Effector memory CD8-positive, alpha-beta T cell (primary cell): ENCODE results near the gene PCIF1.
A peak's percentile ranks its signal among the peaks of the same experiment; 100 is the strongest.

ENCODE experiments used
- ATAC-seq: fragments of 150-1000 bp; cut with Tn5 transposase; replicated peaks from 2 replicates; pipeline ENCODE4 v1.10.0; 2021; ENCODE audit warnings: mild to moderate bottlenecking, moderate library complexity
- DNase-seq, 3 experiments: peaks; one replicate each; pipeline ENCODE4 v3.0.0; 2021
- H3K27ac Mint-ChIP-seq, 2 donors: one replicate each; pipeline ENCODE4 v1.8.0; 2022; ENCODE audit warnings: mild to moderate bottlenecking in 2 of 2, mixed read lengths in 2 of 2, moderate library complexity in 2 of 2
- H3K27me3 Mint-ChIP-seq, 2 donors: one replicate each; pipeline ENCODE4 v1.8.0; 2022; ENCODE audit warnings: mixed read lengths in 2 of 2
- H3K36me3 Mint-ChIP-seq: one replicate; pipeline ENCODE4 v1.8.0; 2022; ENCODE audit warnings: mild to moderate bottlenecking, moderate library complexity, mixed read lengths; ENCODE audit not compliant: insufficient read depth
- H3K4me1 Mint-ChIP-seq, 2 donors: one replicate each; pipeline ENCODE4 v1.8.0; 2022; ENCODE audit warnings: low read depth in 2 of 2, mixed read lengths in 2 of 2
- H3K4me3 Mint-ChIP-seq, 2 donors: one replicate each; pipeline ENCODE4 v1.8.0; 2022; ENCODE audit warnings: mild to moderate bottlenecking in 2 of 2, mixed read lengths in 2 of 2, moderate library complexity in 2 of 2
- H3K9me3 Mint-ChIP-seq, 2 donors: one replicate each; pipeline ENCODE4 v1.8.0; 2022; ENCODE audit warnings: mixed read lengths in 2 of 2
- total RNA-seq, 9 experiments: gene quantifications; one replicate each; lab custom pipeline; 2026; lab: John Stamatoyannopoulos, UW

PCIF1 gene
- total RNA-seq, result 19.1 to 67.5 (median 47.5) reads per million in 9 experiments

- DNase-seq (peak; percentile 99), ATAC-seq (peak; percentile 78)
- peak within 1 kb of the TSS; percentile 97 to 99 for H3K27ac Mint-ChIP-seq
- peaks cover 60% of the 10 kb centered on the region for H3K36me3 Mint-ChIP-seq
- H3K9me3 Mint-ChIP-seq, result no peaks in the 10 kb centered on the region
- H3K27me3 Mint-ChIP-seq, result no peaks in the 10 kb centered on the region
- peak within 1 kb of the TSS; percentile 98 to 99 for H3K4me3 Mint-ChIP-seq
- peaks cover 21 to 24% of the 10 kb centered on the region in 2 donors for H3K4me1 Mint-ChIP-seq
Measured at GRCh38 chr20:45934586-45935415, at the start of gene PCIF1. PCIF1 (plus strand) TSS chr20:45934683; CDS start chr20:45939000, 4,317 bp downstream.

- Mint-ChIP-seq H3K4me3 (no peak overlapping the region), H3K9me3 (no peaks in the 10 kb centered on the region), H3K27me3 (no peaks in the 10 kb centered on the region), H3K27ac (peak overlapping the region in 1 of 2 donors; percentile 35), H3K36me3 (peaks cover 21% of the 10 kb centered on the region), H3K4me1 (peaks cover 22 to 25% of the 10 kb centered on the region in 2 donors)
- ATAC-seq, result no peak
- no peak for DNase-seq
Measured at GRCh38 chr20:45886590-45887345, 47.7 kb upstream of the PCIF1 start.

- Mint-ChIP-seq H3K27me3 (no peaks in the 10 kb centered on the region), H3K36me3 (peaks cover 26% of the 10 kb centered on the region), H3K4me1 (peaks cover 23 to 26% of the 10 kb centered on the region in 2 donors), H3K9me3 (no peaks in the 10 kb centered on the region), H3K27ac (peak within 1 kb of the TSS in 1 of 2 donors; percentile 35), H3K4me3 (no peak within 1 kb of the TSS)
- DNase-seq (no peak), ATAC-seq (no peak)
Measured at GRCh38 chr20:45887346-45887715, 47.2 kb upstream of the PCIF1 start, which contains the start of gene SPATA25. SPATA25 (minus strand) TSS chr20:45887622; CDS start chr20:45887590, 32 bp downstream.

- DNase-seq, result no peak
Measured at GRCh38 chr20:45888681-45889080, 45.8 kb upstream of the PCIF1 start.

DNA sequence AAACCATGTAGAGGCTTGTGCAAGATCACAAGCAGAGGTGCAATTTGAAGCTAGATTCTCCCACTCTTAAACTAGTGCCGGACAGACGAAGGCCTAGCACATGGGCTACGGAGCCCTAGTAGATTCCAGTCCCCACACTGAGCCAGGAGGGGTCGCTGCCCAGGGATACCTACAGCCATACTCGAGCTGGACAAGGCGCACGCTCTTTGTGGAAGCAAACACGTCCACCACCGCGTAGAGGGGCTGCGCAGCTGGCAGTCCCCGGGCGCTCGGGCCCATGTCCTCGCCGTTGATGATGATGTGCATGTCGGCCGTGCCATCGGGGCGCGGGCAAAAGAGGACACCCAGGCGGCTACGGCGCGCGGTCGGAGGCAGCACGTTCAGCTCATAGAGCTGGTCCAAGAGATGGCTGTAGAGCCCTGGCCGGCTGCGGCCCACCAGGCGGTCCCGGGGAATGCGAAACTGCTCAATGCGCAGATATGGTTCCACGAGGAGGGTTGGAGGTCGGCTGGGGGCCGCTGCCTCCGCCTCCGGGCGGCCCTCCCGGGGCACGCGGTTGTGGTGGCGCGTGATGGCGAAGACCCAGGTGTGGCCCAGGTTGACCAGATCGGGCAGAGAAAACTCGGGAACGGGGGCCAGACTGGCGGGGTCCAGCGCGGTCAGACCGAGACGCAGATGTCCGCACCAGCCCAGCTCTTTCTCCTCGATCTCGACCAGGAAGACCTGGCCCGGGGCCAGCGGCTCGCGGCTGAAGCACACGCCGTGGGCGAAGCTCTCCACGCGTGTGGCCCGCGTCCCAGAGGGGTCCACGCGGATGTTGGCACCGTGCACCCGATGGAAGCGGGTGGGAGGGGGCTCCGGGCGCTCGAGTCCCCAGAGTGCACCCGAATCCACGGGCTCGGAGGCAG, 44.2 kb upstream of the PCIF1 start:
- Mint-ChIP-seq H3K27me3 (no peaks in the 10 kb centered on the region), H3K9me3 (no peaks in the 10 kb centered on the region), H3K4me1 (peaks cover 18 to 34% of the 10 kb centered on the region in 2 donors), H3K27ac (peak overlapping the region; percentile 79 to 92), H3K36me3 (peaks cover 28% of the 10 kb centered on the region), H3K4me3 (peak overlapping the region; percentile 92 to 94)
- peak in 1 of 3 experiments; percentile 21 for DNase-seq
- ATAC-seq, result no peak

More at GRCh38 chr20:45888681-45889080, 45.8 kb upstream of the PCIF1 start:
- no peak for ATAC-seq
- Mint-ChIP-seq H3K4me1 (peaks cover 21 to 31% of the 10 kb centered on the region in 2 donors), H3K4me3 (no peak overlapping the region), H3K36me3 (peaks cover 32% of the 10 kb centered on the region), H3K27me3 (no peaks in the 10 kb centered on the region), H3K27ac (no peak overlapping the region), H3K9me3 (no peaks in the 10 kb centered on the region)

- Mint-ChIP-seq H3K9me3 (no peaks in the 10 kb centered on the region), H3K4me3 (peak within 1 kb of the TSS; percentile 92 to 94), H3K27ac (peak within 1 kb of the TSS; percentile 79 to 92), H3K36me3 (peaks cover 28% of the 10 kb centered on the region), H3K27me3 (no peaks in the 10 kb centered on the region), H3K4me1 (peaks cover 18 to 34% of the 10 kb centered on the region in 2 donors)
- peak; percentile 68 to 75 (median 70) for DNase-seq
- peak; percentile 76 for ATAC-seq
Measured at GRCh38 chr20:45890985-45891983, 43.2 kb upstream of the PCIF1 start, which contains the start of the genes CTSA and NEURL2. CTSA (plus strand) TSS chr20:45891335; CDS start chr20:45891569, 234 bp downstream. NEURL2 (minus strand) TSS chr20:45891208; CDS start chr20:45890991, 217 bp downstream.

DNA sequence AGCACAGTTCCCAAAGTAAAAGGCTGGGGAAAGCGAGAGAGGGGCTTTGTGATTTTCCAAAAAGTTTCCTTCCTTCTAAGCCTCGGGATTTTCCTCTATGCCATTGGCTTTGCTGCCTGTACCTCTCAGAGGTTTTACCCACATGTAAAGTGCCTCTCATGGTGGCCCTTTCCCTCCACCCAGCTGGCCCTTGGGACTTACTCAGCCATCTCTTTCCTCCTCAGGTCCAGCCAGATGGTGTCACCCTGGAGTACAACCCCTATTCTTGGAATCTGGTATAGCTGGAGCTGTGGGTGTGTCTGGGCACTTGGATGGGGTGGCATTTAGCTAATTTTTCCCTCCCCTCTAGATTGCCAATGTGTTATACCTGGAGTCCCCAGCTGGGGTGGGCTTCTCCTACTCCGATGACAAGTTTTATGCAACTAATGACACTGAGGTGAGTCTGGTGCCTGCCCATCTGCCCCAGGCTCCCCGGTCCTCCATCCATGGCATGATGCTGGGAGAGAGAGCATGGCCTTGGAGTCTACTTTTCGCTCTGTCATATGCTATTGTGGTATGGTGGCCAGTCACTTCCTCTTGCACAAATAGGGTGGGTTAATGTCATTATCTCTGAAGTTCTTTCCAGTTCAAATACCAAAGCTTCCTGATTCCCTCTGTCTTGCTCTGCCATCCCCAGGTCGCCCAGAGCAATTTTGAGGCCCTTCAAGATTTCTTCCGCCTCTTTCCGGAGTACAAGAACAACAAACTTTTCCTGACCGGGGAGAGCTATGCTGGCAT, 42.2 kb upstream of the PCIF1 start:
- Mint-ChIP-seq H3K9me3 (no peaks in the 10 kb centered on the region), H3K36me3 (peaks cover 28% of the 10 kb centered on the region), H3K4me1 (peaks cover 18 to 34% of the 10 kb centered on the region in 2 donors), H3K4me3 (peak overlapping the region; percentile 92 to 94), H3K27ac (peak overlapping the region; percentile 79 to 92), H3K27me3 (no peaks in the 10 kb centered on the region)
- DNase-seq, result no peak
- no peak for ATAC-seq

DNA sequence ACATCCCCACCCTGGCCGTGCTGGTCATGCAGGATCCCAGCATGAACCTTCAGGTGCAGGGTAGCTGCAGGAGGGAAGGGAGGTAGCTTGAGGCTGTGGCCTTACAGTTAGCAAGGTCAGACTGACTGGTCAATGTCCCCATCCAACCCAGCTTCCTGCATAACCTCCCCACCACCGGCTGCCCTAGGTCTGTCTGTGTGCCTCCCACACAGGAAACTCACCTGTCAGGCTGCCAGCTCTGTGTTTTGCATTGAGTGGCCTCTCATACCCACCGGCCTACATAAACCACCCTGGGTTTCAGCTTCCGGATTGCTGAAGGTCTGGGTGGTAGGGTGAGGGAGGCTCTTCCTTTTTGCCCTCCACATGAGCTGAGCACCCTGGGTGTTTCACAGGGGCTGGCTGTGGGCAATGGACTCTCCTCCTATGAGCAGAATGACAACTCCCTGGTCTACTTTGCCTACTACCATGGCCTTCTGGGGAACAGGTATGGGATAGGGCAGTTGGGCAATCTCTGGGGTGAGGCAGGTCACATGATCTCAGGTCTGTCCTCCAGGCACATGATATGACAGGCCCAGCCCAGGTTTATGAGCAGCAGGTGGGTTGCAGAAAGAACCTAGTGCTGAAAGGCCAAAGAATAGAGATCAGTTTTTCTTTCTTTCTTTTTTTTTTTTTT, 41.5 kb upstream of the PCIF1 start:
- peak overlapping the region; percentile 9 to 92 for H3K27ac Mint-ChIP-seq
- peaks cover 31% of the 10 kb centered on the region for H3K36me3 Mint-ChIP-seq
- H3K27me3 Mint-ChIP-seq, result no peaks in the 10 kb centered on the region
- peak; percentile 61 for ATAC-seq
- H3K4me1 Mint-ChIP-seq, result peaks cover 18 to 34% of the 10 kb centered on the region in 2 donors
- peak in 2 of 3 experiments; percentile 37 to 41 for DNase-seq
- no peaks in the 10 kb centered on the region for H3K9me3 Mint-ChIP-seq
- H3K4me3 Mint-ChIP-seq, result peak overlapping the region; percentile 92 to 94

DNA sequence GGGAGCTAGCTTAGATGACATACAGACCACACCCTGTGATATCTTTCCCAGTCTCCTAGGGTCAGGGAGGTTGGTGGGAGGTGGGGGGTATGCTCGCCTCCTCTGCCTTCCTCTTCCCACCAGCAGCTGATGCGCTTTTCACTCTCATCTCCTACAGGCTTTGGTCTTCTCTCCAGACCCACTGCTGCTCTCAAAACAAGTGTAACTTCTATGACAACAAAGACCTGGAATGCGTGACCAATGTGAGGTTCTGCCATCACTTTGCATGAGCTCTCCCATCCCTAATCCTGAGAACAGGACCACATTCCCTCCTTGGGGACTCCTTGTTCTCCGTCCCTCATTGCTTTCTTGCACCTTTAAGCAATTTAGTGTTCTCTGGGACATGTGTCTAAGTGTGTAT, 40.7 kb upstream of the PCIF1 start:
- H3K9me3 Mint-ChIP-seq, result no peaks in the 10 kb centered on the region
- no peak for ATAC-seq
- H3K36me3 Mint-ChIP-seq, result peaks cover 31% of the 10 kb centered on the region
- no peak for DNase-seq
- H3K4me1 Mint-ChIP-seq, result peaks cover 18 to 34% of the 10 kb centered on the region in 2 donors
- no peaks in the 10 kb centered on the region for H3K27me3 Mint-ChIP-seq
- peak overlapping the region in 1 of 2 donors; percentile 94 for H3K4me3 Mint-ChIP-seq
- peak overlapping the region; percentile 9 to 92 for H3K27ac Mint-ChIP-seq

GRCh38 chr20:45894797-45895196, 39.7 kb upstream of the PCIF1 start:
- H3K9me3 Mint-ChIP-seq, result no peaks in the 10 kb centered on the region
- peaks cover 18 to 30% of the 10 kb centered on the region in 2 donors for H3K4me1 Mint-ChIP-seq
- peaks cover 31% of the 10 kb centered on the region for H3K36me3 Mint-ChIP-seq
- H3K27me3 Mint-ChIP-seq, result no peaks in the 10 kb centered on the region
- H3K4me3 Mint-ChIP-seq, result peak overlapping the region in 1 of 2 donors; percentile 29
- peak overlapping the region in 1 of 2 donors; percentile 62 for H3K27ac Mint-ChIP-seq
- ATAC-seq, result no peak
- no peak for DNase-seq
